T-helper 1 cell treated with Interleukin-12 subunit alpha and Interleukin-12 subunit beta and Interleukin-4 antibody, amounts not matched to agents 30 μg/mL and 1 μg/mL, for 36 hours (primary cell): Measurements from ENCODE around the gene RBM26.

Experiments used
- H3K27ac Mint-ChIP-seq: one replicate; pipeline ENCODE4 v1.8.0; 2021; ENCODE audit warnings: mild to moderate bottlenecking, mixed read lengths
- H3K27me3 Mint-ChIP-seq: one replicate; pipeline ENCODE4 v1.8.0; 2021; ENCODE audit warnings: low read depth, mixed read lengths
- H3K36me3 Mint-ChIP-seq: one replicate; pipeline ENCODE4 v1.8.0; 2021; ENCODE audit warnings: low read depth, mixed read lengths
- H3K4me1 Mint-ChIP-seq: one replicate; pipeline ENCODE4 v1.8.0; 2021; ENCODE audit warnings: low read depth, mixed read lengths
- H3K4me3 Mint-ChIP-seq: one replicate; pipeline ENCODE4 v1.8.0; 2021; ENCODE audit warnings: mild to moderate bottlenecking, moderate library complexity, mixed read lengths
- H3K9me3 Mint-ChIP-seq: one replicate; pipeline ENCODE4 v1.8.0; 2021; ENCODE audit warnings: mixed read lengths

The RBM26 gene

DNA sequence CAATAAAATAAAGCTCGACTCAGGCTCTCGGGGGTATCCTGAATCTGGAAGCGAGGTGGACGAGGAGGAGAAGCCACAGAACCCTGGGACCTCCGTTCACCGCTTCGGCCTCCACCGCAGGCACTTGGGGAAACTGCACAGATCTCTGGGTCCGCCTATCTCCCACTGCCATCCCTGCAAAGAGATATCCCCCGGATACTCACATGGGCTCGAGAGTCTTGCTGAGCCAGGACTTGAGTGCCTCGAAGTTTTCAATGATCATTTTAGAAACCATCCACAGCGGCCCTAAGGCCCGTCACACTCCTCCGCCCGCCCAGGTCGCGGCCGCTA, 589 bp downstream of the RBM26 start:
- Mint-ChIP-seq H3K27ac (no peak overlapping the region), H3K27me3 (no peaks in the 10 kb centered on the region), H3K4me1 (peaks cover 41% of the 10 kb centered on the region), H3K4me3 (no peak overlapping the region), H3K36me3 (peaks cover 10% of the 10 kb centered on the region), H3K9me3 (no peaks in the 10 kb centered on the region)

GRCh38 chr13:79404985-79405384, 1.1 kb downstream of the RBM26 start:
- peaks cover 40% of the 10 kb centered on the region for H3K4me1 Mint-ChIP-seq
- no peak overlapping the region for H3K4me3 Mint-ChIP-seq
- no peaks in the 10 kb centered on the region for H3K27me3 Mint-ChIP-seq
- peaks cover 14% of the 10 kb centered on the region for H3K36me3 Mint-ChIP-seq
- no peaks in the 10 kb centered on the region for H3K9me3 Mint-ChIP-seq
- H3K27ac Mint-ChIP-seq, result no peak overlapping the region

DNA sequence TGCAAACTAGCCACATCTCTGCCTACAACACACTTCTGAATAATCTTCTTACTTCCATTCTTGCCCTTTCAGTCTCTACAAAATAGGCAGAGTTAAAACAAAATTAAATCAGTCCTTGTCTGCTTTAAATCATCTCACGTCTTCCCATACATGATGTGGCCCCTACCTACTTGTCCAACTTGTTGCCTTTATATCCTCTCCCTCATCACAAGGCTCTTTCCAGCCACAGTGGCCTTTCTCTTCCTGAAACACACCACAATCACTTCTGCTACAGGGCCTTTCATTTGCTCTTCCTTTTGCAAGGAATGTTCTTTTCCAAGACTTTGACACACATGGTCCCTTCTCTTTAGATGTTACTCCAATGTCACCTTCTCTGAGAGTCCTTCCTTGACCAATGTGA, 1.7 kb downstream of the RBM26 start:
- Mint-ChIP-seq H3K9me3 (no peaks in the 10 kb centered on the region), H3K27ac (no peak overlapping the region), H3K4me3 (no peak overlapping the region), H3K27me3 (no peaks in the 10 kb centered on the region), H3K36me3 (peaks cover 16% of the 10 kb centered on the region), H3K4me1 (peaks cover 37% of the 10 kb centered on the region)

DNA sequence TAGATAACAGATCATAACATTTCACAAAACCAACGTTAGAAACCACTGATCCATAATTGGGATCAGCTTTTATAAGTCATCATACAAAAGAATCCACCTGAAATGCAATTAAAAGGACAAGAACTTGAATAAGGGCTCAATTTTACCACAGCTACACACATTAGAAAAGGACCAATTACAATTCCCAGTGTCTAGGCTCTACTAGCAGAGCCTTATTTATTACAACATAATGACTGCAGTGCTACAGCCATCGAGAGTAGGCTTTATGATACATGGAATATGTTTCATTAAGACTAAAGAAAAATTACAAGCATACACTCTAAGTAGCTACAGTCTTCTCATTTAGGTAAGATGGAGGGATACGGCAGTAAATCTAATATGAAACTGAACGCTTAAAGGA, 2.9 kb downstream of the RBM26 start:
- H3K4me1 Mint-ChIP-seq, result peaks cover 44% of the 10 kb centered on the region
- peak overlapping the region; percentile 58 for H3K4me3 Mint-ChIP-seq
- H3K9me3 Mint-ChIP-seq, result no peaks in the 10 kb centered on the region
- H3K27ac Mint-ChIP-seq, result no peak overlapping the region
- peaks cover 26% of the 10 kb centered on the region for H3K36me3 Mint-ChIP-seq
- no peaks in the 10 kb centered on the region for H3K27me3 Mint-ChIP-seq

DNA sequence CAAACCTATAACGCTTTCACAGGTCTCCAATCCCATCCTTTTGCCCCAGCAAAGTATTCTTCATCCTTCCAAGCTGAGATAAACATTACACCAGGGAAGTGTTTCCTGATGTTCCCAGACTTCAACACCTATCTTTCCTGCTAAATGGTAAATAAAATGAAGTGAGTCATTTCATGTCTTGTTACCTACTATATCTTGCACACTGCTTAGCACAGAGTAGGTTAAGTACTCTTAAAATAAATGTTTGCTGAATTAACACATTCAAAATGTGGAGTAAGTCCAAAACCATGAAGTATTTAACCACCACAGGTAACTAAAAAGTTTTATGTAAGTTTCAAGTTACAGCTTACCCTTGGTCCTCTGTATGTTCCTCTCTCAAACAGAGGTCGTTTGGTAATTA, 3.4 kb downstream of the RBM26 start:
- Mint-ChIP-seq H3K4me3 (peak overlapping the region; percentile 58), H3K4me1 (peaks cover 42% of the 10 kb centered on the region), H3K9me3 (no peaks in the 10 kb centered on the region), H3K27me3 (no peaks in the 10 kb centered on the region), H3K27ac (peak overlapping the region; percentile 11), H3K36me3 (peaks cover 28% of the 10 kb centered on the region)

DNA sequence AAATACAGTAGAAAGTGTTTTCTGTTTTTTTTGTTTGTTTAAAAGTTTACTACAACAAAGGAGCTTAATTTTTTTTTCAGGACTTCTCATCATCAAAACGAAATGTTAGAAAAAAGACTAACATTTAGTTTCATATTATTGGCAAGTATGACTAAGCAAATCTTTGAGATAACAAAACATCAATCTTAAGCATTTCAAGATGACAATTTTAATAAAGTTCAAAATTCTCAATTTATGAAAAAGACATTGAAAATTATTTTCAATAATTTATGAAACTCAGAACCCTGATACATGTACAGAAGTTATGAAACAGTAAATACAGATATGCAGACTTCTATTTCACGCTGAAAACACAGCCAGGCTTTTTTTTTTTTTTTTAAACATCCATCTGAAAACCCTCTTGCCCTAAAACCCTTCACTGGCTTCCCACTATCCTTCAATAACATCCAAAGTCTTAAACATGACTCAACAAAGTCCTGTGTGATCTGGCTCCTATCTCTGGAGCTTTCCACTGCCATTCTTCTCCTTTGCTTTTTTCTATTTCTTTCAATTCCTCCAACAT, 3.9 kb downstream of the RBM26 start:
- peak overlapping the region; percentile 11 for H3K27ac Mint-ChIP-seq
- no peaks in the 10 kb centered on the region for H3K9me3 Mint-ChIP-seq
- no peaks in the 10 kb centered on the region for H3K27me3 Mint-ChIP-seq
- H3K4me1 Mint-ChIP-seq, result peaks cover 39% of the 10 kb centered on the region
- H3K4me3 Mint-ChIP-seq, result peak overlapping the region; percentile 58
- peaks cover 30% of the 10 kb centered on the region for H3K36me3 Mint-ChIP-seq

DNA sequence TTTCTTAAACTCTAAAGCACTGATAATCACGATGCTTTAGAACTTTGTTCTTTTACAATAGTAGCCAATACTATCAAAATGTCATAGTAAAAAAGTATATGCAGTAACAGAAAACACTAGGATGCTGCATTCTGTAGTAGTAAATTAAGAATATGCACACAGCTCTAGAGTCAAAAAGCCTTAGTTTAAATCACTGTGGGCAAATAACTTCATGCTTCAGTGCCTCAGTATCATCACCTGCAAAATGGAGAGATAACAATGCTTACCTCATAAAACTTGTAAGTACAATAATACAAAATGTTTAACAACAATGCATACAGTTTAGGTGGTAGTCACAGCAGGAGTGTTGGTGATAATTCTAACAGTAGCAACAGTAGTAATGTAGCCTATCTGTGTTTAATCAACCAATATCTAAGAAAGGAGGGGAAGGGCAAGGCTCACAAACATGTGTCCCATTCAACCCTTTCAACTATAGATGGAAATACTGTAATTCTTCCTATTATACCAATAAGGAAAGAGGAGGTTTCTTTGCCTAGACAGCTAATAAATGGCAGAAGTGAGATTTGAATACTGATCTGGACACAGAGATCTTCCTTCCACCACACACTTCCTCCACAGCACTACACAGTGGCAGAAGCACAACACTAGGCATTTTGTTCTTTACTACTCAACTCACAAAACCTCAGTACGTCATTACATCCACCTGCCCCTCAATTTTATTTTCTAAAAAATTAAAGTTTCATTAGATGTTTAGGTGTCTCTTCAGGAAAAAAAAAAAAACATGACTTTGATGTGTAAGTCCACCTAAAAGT, 4.6 kb downstream of the RBM26 start:
- Mint-ChIP-seq H3K36me3 (peaks cover 36% of the 10 kb centered on the region), H3K27me3 (no peaks in the 10 kb centered on the region), H3K9me3 (no peaks in the 10 kb centered on the region), H3K27ac (no peak overlapping the region), H3K4me3 (no peak overlapping the region), H3K4me1 (peaks cover 33% of the 10 kb centered on the region)

DNA sequence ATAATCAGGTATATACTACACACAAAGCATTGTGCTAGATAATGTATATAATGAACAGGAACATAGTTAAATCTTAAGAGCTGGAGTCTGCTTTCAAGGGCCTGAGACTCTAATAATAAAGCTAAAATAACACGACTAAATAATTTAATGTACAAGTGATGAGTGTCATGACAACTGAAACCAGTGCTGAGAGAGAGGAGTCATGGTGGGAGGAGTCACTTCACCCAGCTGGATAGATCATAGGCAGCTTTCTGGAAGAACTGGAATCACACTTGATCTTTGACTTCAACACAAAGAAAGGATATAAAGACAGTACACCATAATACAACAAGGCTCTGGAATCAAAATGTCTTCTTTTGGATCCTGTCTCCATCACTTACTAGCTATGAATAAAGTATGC, 7.1 kb downstream of the RBM26 start:
- Mint-ChIP-seq H3K4me3 (no peak overlapping the region), H3K9me3 (peaks cover 6% of the 10 kb centered on the region), H3K27me3 (no peaks in the 10 kb centered on the region), H3K36me3 (peaks cover 51% of the 10 kb centered on the region), H3K27ac (no peak overlapping the region), H3K4me1 (peaks cover 44% of the 10 kb centered on the region)

DNA sequence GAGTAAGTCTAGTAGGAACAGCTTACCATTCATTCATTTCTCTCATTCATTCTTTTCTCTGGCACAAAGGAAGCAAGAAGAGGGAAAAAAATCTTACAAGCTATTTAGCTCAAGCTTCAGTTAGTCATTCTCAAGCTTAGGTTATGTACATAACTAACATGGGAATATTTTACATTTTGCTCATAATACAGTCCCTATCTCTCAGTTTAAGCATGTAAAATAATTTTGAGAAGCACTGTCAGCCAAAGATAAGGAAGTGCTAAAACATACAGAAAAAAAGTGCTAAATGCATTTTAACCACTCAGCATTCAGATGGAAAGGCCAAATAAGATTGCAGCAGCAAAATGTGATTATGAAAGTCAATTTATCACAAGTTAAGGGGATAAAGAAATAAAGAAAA, 7.9 kb downstream of the RBM26 start:
- H3K4me3 Mint-ChIP-seq, result no peak overlapping the region
- peaks cover 50% of the 10 kb centered on the region for H3K4me1 Mint-ChIP-seq
- no peaks in the 10 kb centered on the region for H3K27me3 Mint-ChIP-seq
- peaks cover 51% of the 10 kb centered on the region for H3K36me3 Mint-ChIP-seq
- H3K9me3 Mint-ChIP-seq, result peaks cover 6% of the 10 kb centered on the region
- no peak overlapping the region for H3K27ac Mint-ChIP-seq

DNA sequence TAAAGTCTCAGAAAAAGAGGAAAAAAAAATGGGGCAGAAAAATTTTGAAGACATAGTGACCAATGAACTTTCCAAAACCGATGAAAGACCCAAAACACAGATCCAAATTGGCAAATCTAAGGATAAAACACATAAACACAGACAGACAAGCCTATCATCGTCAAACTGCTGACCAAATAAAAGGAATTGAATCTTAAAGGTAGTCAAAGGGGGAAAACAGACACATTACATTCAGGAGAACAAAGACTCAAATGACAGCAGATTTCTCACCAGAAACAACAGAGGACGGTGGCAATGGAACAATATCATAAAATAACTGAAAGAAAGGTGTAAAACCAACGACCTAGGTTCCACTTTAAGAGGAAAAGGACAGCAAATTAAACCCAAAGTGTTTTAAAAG, 10.2 kb downstream of the RBM26 start:
- Mint-ChIP-seq H3K27ac (no peak overlapping the region), H3K36me3 (peaks cover 49% of the 10 kb centered on the region), H3K9me3 (peaks cover 6% of the 10 kb centered on the region), H3K4me1 (peaks cover 44% of the 10 kb centered on the region), H3K27me3 (no peaks in the 10 kb centered on the region), H3K4me3 (no peak overlapping the region)

DNA sequence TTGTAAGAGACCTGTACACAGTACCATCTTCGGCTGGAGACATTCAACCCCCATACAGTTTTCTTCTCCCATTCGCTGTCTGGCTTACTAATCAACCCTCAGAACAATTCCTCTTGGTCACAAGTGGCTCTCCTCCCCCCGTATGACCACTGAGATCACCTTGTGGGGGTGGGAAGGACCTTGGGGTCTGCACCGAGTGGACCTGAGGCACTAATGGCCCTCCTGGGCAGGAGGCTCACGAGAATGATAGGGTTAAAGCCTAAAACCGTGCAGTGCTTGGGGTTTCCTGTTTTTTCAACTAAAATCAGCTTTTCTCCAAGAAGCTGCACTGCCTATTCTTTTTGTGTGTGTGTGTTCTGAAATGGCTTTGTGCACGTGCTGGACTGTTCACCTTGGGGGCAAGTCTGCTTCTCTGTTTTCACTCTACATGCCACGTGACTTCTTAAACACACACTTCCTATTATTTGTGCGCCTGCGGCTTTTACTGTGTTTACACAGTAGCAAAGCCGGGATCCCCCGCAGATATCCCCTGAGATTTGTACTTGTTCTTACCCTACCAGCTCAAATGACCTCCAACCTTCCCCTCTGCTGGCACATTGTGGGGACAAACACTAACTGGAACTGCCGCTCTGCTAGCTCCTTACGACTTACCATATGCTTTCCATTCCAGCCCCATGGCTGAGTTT, 12.3 kb downstream of the RBM26 start:
- Mint-ChIP-seq H3K4me1 (peaks cover 44% of the 10 kb centered on the region), H3K4me3 (peak overlapping the region; percentile 55), H3K36me3 (peaks cover 37% of the 10 kb centered on the region), H3K27me3 (no peaks in the 10 kb centered on the region), H3K27ac (peak overlapping the region; percentile 78), H3K9me3 (peaks cover 6% of the 10 kb centered on the region)

GRCh38 chr13:79392882-79393563, 13.0 kb downstream of the RBM26 start:
- H3K4me3 Mint-ChIP-seq, result peak overlapping the region; percentile 55
- H3K27ac Mint-ChIP-seq, result peak overlapping the region; percentile 78
- H3K27me3 Mint-ChIP-seq, result no peaks in the 10 kb centered on the region
- peaks cover 39% of the 10 kb centered on the region for H3K4me1 Mint-ChIP-seq
- peaks cover 6% of the 10 kb centered on the region for H3K9me3 Mint-ChIP-seq
- peaks cover 32% of the 10 kb centered on the region for H3K36me3 Mint-ChIP-seq

DNA sequence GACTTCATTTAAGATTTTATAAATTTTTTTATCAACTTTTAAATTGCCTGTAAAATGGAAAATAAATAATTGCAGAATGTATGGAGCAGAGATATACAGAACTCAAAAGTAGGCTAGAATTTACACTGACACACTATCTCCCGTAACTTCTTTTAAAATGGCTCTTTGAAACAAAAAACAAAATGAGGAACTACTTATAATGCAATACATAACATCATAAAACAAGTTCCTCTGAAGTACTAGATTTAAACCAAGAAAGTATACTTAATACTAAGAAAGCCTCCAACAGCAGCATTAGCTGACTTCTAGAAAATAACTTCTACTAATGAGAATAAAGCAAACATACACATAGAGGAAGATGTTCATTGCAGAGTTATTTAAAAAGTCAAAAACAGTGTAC, 17.0 kb downstream of the RBM26 start:
- H3K4me3 Mint-ChIP-seq, result no peak overlapping the region
- no peak overlapping the region for H3K27ac Mint-ChIP-seq
- H3K4me1 Mint-ChIP-seq, result peaks cover 38% of the 10 kb centered on the region

GRCh38 chr13:79387853-79388252, 18.2 kb downstream of the RBM26 start:
- H3K4me1 Mint-ChIP-seq, result peaks cover 31% of the 10 kb centered on the region
- no peak overlapping the region for H3K4me3 Mint-ChIP-seq

More for the DNA sequence above, 17.0 kb downstream of the RBM26 start:
- H3K36me3 Mint-ChIP-seq, result peaks cover 8% of the 10 kb centered on the region
- no peaks in the 10 kb centered on the region for H3K9me3 Mint-ChIP-seq
- no peaks in the 10 kb centered on the region for H3K27me3 Mint-ChIP-seq

More at GRCh38 chr13:79387853-79388252, 18.2 kb downstream of the RBM26 start:
- no peaks in the 10 kb centered on the region for H3K9me3 Mint-ChIP-seq
- H3K36me3 Mint-ChIP-seq, result peaks cover 8% of the 10 kb centered on the region
- no peak overlapping the region for H3K27ac Mint-ChIP-seq
- H3K27me3 Mint-ChIP-seq, result no peaks in the 10 kb centered on the region
